22Rv1 (cell line): ENCODE data around the gene ZNF79.

Source experiments
- H3K27ac ChIP-seq: fragments of 450-650 bp; 2 replicates; pipeline ENCODE4 v1.5.1; 2017
- ZFX ChIP-seq: fragments of 450-650 bp; IDR thresholded peaks from 2 replicates; pipeline ENCODE4 v1.6.1; 2017; ENCODE audit warnings: antibody characterized with exemption, borderline replicate concordance
- TF ChIP-seq, protein P1 (sequence below): fragments of 450-650 bp; IDR thresholded peaks from 2 replicates; pipeline ENCODE4 v1.5.1; 2017; ENCODE audit warnings: mild to moderate bottlenecking

The ZNF79 gene

GRCh38 chr9:127482662-127483061 lies 58.5 kb downstream of the ZNF79 start:
- TF ChIP-seq ZFX: no peak
- TF ChIP-seq, protein P1, sequence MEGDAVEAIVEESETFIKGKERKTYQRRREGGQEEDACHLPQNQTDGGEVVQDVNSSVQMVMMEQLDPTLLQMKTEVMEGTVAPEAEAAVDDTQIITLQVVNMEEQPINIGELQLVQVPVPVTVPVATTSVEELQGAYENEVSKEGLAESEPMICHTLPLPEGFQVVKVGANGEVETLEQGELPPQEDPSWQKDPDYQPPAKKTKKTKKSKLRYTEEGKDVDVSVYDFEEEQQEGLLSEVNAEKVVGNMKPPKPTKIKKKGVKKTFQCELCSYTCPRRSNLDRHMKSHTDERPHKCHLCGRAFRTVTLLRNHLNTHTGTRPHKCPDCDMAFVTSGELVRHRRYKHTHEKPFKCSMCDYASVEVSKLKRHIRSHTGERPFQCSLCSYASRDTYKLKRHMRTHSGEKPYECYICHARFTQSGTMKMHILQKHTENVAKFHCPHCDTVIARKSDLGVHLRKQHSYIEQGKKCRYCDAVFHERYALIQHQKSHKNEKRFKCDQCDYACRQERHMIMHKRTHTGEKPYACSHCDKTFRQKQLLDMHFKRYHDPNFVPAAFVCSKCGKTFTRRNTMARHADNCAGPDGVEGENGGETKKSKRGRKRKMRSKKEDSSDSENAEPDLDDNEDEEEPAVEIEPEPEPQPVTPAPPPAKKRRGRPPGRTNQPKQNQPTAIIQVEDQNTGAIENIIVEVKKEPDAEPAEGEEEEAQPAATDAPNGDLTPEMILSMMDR: no peak
- H3K27ac ChIP-seq: no peak overlapping the region

- TF ChIP-seq, protein P1: no peak
- TF ChIP-seq ZFX: no peak
Observed at GRCh38 chr9:127485995-127486394, 61.8 kb downstream of the ZNF79 start.

DNA sequence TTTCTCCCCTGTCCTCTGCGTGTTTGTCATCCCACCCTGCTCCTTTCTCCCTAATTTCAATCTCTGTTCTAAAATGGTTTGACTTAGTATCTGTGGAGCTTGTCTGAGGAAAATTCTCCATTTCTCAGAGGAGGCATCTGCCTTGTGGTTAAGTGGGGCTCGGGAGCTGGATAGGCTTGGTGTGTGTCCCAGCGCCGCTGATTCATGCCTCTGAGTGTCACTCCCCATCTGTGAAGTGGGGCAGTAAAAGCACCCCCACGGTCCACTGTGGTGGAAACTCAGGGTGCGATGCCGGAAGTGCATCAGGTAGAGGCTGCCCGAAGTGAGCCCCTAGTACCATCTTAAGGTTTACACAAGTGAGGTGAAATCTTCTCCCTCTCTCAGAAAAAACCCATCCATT lies 64.8 kb downstream of the ZNF79 start:
- no peak for TF ChIP-seq ZFX
- TF ChIP-seq, protein P1: no peak
- H3K27ac ChIP-seq: no peak overlapping the region

More at GRCh38 chr9:127485995-127486394, 61.8 kb downstream of the ZNF79 start:
- H3K27ac ChIP-seq: no peak overlapping the region

DNA sequence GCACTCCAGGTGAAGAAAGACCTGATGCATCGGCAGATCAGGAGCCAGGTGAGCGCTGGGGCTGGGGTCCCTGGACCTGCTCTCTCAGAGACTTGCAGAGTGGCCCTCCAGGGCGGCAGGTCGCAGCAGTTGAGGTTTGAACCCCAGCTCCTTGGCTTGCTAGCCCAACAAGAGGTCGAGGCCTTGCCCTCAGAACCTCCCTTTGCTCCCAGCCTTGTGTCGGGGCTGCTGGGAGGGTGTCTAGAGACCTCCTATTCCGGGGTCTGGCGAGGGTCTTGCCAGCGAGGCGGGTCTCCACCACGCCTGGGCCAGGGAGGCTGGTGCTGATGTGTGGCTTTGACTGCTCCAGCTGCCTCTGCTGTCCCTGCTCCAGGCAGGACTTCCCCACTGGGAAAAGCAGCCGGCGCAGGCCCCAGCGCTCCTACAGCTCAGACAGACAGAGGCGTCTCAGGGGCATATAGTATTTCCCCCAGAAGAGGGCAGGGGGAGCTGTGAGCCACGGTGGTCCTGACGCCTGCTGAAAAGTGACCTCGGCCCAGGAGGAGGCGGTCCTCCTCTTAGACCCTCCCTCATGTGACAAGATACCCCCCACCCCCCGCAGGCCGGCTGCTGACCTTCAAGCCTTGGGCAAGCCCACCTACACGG lies 65.4 kb downstream of the ZNF79 start:
- TF ChIP-seq, protein P1: no peak
- TF ChIP-seq ZFX: no peak

GRCh38 chr9:127490535-127491230 lies 66.5 kb downstream of the ZNF79 start:
- H3K27ac ChIP-seq: no peak overlapping the region
- TF ChIP-seq, protein P1: no peak
- no peak for TF ChIP-seq ZFX

More for the DNA sequence above, 65.4 kb downstream of the ZNF79 start:
- no peak overlapping the region for H3K27ac ChIP-seq

- no peak for TF ChIP-seq ZFX
- TF ChIP-seq, protein P1: no peak
Observed at GRCh38 chr9:127491516-127491915, 67.3 kb downstream of the ZNF79 start.

GRCh38 chr9:127492616-127493015 lies 68.4 kb downstream of the ZNF79 start:
- H3K27ac ChIP-seq: no peak overlapping the region
- no peak for TF ChIP-seq ZFX
- TF ChIP-seq, protein P1: no peak

More at GRCh38 chr9:127491516-127491915, 67.3 kb downstream of the ZNF79 start:
- H3K27ac ChIP-seq: no peak overlapping the region
